ENCODE data around the gene DNAH12.

DNAH12 gene
- total RNA-seq, result 0 to 7.8 (median 0.11) reads per million in 17 experiments

DNA sequence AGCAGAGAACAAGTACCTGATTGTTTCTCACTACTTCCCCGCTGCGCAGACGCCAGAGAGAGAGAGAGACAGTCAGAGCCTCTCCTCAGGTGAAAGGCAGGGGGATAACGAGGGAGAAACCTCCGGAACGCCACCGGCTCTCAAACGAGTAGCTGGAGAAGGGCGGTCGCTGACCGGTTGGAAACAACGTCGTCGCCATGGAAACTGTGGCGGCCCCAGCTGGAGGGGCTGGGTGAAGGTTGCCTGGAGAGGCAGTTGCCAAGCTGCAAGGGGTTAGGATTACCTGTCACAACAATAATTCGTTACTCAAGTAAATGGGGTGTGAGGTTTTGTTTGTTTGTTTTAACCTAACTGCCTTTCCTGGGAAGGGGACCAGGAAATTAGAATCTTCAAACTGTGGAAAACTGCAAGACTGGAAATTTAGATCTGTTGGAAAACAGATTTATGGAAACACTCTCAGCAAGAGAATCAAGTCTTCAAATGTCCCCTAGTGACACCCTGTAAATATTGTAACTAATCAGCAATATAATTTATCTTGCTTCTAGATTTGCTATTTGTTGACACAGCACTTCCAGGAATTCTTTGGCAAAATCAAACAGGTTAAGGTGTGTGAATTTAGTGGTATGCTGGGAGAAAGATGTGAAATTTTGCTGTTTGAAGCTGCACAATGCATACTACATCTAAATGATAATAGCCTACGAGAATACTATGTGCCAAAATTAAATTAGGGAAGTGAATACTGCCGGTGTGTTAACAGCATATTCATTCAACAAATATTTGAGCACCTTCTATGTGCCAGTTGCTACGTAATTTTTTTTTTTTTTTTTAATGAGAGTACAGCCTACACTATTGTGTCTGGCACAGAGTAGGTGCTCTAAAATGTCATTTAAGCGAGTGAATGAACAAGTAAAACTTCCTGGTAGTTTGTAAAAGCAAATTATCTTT, at the start of gene DNAH12:
TSS of gene DNAH12 (minus strand) at position 164 of the 945 bp plus-strand sequence. CDS start 1,474 bp downstream, outside the sequence.
- peak in 2 of 4 experiments; percentile 6 to 18 for DNase-seq

GRCh38 chr3:57592306-57592705, 48.2 kb upstream of the DNAH12 start:
- DNase-seq, result no peak

- DNase-seq, result no peak
These were observed 43.8 kb upstream of the DNAH12 start for GRCh38 chr3:57587905-57588304.

GRCh38 chr3:57586778-57587177, 42.6 kb upstream of the DNAH12 start:
- no peak for DNase-seq

GRCh38 chr3:57583544-57583943, 39.4 kb upstream of the DNAH12 start:
- no peak for DNase-seq

GRCh38 chr3:57582474-57583168, 38.5 kb upstream of the DNAH12 start:
- DNase-seq, result no peak

DNA sequence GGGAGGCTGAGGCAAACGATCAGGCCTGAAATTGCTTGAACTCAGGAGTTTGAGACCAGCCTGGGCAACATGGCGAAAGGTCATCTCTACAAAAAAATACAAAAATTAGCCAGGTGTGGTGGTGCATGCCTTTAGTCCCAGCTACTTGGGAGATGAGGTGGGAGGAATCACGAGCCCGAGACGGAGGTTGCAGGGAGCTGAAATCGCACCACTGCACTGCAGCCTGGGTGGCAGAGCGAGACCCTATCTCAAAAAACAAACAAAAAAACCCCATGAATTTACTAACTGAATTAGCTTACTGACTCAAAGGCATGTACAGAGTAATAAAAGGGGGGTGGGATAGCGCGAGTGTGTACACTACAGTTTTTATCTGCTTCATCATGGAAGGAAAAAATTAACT, 33.7 kb upstream of the DNAH12 start:
- DNase-seq, result no peak

GRCh38 chr3:57575966-57576626, 32.0 kb upstream of the DNAH12 start:
- DNase-seq, result no peak

DNA sequence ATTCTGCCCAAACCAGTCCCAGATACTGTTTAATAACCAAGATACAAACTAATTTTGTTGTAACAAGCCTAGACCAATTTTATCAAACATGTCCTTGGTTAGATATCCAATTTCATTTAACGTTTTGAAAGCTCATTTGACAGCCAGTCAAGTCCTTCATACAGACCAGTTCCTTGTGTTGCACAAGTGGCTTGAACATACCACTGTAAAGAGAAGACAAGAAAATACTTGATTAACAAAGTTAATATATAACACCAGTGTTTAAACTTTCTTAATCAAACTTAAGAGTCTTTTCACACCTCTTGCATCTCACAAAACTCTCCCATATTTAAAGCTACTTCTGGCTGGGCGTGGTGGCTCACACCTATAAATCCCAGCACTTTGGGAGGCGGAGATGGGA, 28.0 kb upstream of the DNAH12 start:
- DNase-seq, result no peak

DNA sequence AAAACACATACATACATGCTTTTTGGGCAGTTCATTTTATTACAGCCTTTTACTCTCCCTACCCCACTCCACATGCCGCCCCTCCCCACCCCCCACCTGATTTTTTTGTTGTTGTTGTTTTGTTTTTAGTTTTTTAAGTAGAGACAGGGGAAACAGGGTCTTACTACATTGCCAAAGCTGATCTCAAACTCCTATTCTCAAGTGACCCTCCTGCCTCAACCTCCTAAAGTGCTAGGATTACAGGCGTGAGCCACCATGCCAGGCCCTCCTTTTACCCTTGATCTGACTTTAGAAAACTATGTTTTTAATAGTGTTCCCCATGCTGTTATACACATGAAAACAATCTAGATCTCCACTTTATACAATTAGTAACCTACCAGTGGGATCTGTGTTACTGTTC, 26.7 kb upstream of the DNAH12 start:
- no peak for DNase-seq

DNA sequence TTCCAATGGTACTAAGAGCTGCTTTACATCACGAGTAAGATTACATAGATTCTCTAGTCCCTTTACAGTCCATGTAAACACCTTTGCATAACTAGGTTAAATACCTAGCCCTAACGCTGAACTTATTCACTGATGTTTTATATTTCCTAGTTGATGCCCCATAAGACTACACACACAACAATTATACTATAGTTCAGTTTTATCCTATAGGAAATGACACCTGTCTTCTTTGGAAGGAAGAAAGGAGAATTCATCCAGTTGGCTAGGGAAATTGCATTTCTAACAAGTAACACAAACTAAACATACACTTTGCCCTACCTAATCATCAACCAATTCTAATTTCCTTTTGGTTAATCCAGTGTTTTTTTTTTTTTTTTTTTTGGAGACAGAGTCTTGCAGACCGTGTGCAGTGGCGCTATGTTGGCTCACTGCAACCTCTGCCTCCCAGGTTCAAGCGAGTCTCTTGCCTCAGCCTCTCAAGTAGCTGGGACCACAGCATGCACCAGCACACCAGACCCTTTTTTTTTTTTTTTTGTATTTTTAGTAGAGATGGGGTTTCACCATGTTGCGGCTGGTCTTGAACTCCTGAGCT, 25.8 kb upstream of the DNAH12 start:
- DNase-seq, result no peak

DNA sequence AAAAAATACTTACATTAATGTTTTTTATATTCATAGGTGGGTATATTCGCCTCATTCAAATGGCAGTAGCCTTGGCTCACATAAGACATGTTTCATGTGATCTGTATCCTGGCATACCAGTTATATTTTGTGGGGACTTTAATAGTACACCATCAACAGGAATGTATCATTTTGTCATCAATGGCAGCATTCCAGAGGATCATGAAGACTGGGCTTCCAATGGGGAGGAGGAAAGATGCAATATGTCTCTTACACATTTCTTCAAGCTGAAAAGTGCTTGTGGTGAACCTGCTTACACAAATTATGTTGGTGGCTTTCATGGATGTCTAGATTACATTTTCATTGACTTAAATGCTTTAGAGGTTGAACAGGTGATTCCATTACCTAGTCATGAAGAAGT, 15.4 kb upstream of the DNAH12 start:
- no peak for DNase-seq

DNA sequence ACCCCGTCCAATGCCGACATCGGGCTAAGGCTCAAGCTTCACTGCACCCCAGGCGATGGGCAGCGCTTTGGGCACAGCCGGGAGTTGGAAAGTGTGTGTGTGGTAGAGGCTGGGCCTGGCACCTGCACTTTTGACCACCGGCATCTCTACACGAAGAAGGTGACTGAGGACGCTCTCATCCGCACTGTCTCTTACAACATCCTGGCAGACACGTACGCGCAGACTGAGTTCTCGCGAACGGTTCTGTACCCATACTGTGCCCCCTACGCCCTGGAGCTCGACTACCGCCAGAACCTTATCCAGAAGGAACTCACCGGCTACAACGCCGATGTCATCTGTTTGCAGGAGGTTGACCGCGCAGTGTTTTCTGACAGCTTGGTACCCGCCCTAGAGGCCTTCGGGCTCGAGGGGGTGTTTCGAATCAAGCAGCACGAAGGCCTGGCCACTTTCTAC, 13.0 kb upstream of the DNAH12 start:
- peak; percentile 36 to 66 (median 56) for DNase-seq

DNA sequence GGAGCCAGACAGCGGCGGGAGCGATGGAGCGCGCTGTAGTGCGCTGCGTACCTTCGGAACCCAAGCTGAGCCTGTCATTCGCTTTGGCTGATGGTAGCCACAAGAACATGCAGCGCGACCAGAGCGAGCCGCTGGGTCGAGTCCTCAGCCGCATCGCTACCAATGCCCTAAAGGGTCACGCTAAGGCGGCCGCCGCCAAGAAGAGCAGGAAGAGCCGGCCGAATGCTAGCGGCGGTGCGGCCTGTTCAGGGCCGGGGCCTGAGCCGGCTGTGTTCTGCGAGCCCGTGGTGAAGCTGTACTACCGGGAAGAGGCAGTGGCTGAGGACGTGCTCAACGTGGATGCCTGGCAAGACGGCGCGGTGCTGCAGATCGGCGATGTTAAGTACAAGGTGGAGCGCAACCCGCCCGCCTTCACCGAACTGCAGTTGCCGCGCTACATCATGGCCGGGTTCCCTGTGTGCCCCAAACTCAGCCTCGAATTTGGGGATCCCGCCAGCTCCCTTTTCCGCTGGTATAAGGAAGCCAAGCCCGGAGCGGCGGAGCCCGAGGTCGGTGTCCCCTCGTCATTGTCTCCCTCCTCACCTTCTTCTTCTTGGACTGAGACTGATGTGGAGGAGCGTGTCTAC, 12.4 kb upstream of the DNAH12 start:
- peak; percentile 34 to 56 (median 40) for DNase-seq

GRCh38 chr3:57555738-57556458, 11.8 kb upstream of the DNAH12 start, which contains the start of gene PDE12:
Gene PDE12 (plus strand): TSS chr3:57556274. CDS start chr3:57556380, 106 bp downstream.
- DNase-seq, result peak; percentile 92 to 95 (median 94)

DNA sequence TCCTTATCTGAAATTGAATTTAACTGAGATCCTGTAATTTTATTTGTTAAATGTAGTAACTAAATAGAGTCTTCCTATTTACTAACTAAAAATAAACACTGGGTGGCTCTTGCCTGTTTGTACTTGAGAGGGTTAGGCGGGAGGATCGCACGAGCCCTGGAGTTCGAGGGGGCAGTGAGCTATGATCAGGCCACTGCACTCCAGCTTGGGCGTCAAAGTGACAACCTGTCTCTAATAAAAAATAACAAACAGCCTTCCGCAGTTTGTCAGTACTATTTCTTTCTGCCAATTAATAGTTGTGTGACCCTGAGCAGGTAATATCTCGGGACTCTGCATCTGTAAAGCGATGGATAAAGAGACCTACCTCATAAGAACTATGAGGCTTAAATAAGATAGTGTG, 11.2 kb upstream of the DNAH12 start:
- DNase-seq, result peak; percentile 2 to 30 (median 12)

GRCh38 chr3:57546616-57547015, 2.5 kb upstream of the DNAH12 start:
- DNase-seq, result no peak

GRCh38 chr3:57545636-57546268, 1.6 kb upstream of the DNAH12 start:
- DNase-seq, result no peak

DNA sequence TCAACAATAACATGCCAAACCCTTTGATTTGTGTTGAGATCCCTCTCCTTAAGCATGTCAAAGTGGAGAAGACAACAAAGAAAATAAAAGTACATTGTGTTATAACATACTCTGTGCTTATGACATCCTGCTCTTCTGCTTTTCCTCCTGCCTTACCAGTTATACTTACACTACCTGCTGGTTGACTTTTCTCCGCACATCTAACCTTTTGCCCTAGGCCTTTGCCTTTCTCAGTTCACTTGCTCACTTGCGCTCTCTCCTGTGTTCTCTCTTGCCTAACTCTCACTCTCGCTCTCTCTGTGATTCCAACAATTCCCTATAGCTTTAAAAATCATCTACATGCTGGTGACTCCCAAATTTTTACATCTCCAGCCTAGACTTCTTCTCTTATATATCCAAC, 5.7 kb downstream of the DNAH12 start:
- DNase-seq, result no peak

- DNase-seq, result no peak
These were observed 14.0 kb downstream of the DNAH12 start for GRCh38 chr3:57530071-57530608.
